Neural cell (in vitro differentiated cells): ENCODE measurements around the gene MEGF6.

Experiments used
- CTCF ChIP-seq: fragments of 450-650 bp; IDR thresholded peaks from 2 replicates; pipeline ENCODE4 v1.5.1; 2014; ENCODE audit warnings: antibody characterized with exemption, mild to moderate bottlenecking, moderate library complexity; ENCODE audit not compliant: poor library complexity, severe bottlenecking
- EZH2 ChIP-seq: fragments of 200-600, 300-800 bp; shearing (Covaris generic), sonication (generic); IDR thresholded peaks from 2 replicates; pipeline ENCODE4 v1.6.1; 2014; ENCODE audit warnings: antibody characterized with exemption, low read length, borderline replicate concordance, mild to moderate bottlenecking; ENCODE audit not compliant: insufficient read depth, poor library complexity, severe bottlenecking
- POLR2AphosphoS5 ChIP-seq: IDR thresholded peaks from 2 replicates; pipeline ENCODE4 v1.6.1; 2012
- RAD21 ChIP-seq: fragments of 450-650 bp; conservative IDR thresholded peaks from 2 replicates; pipeline ENCODE4 v1.6.1; 2014; ENCODE audit warnings: antibody characterized with exemption, mild to moderate bottlenecking, moderate library complexity
- REST ChIP-seq: IDR thresholded peaks from 2 replicates; pipeline ENCODE4 v1.6.1; 2012; ENCODE audit warnings: borderline replicate concordance
- SMC3 ChIP-seq: fragments of 450-650 bp; conservative IDR thresholded peaks from 2 replicates; pipeline ENCODE4 v1.6.1; 2014; ENCODE audit warnings: antibody characterized with exemption, mild to moderate bottlenecking, moderate library complexity; ENCODE audit not compliant: poor library complexity

- TF ChIP-seq CTCF (no peak), POLR2AphosphoS5 (no peak), EZH2 (no peak), REST (no peak), RAD21 (no peak), SMC3 (no peak)
Measured at GRCh38 chr1:3520419-3521378, 90.6 kb downstream of the MEGF6 start.
